Muscle of leg (tissue), 11 donors: ENCODE data around the gene SRA1. TPM values are rescaled to one million over a fixed set of nuclear protein-coding genes. Genes with fewer than 3 reads are reported as not detected.

Source experiments
- DNase-seq: peaks from one replicate; pipeline ENCODE4 v3.0.0; 2013
- H3K27ac ChIP-seq: one replicate; pipeline ENCODE4 v1.5.1; 2013; ENCODE audit warnings: mild to moderate bottlenecking, low read length, control low read depth
- H3K27me3 ChIP-seq: one replicate; pipeline ENCODE4 v1.6.1; 2013; ENCODE audit warnings: low read length; ENCODE audit not compliant: control insufficient read depth, insufficient read depth
- H3K36me3 ChIP-seq: one replicate; pipeline ENCODE4 v1.6.1; 2013; ENCODE audit warnings: low read length; ENCODE audit not compliant: control insufficient read depth, insufficient read depth
- H3K4me1 ChIP-seq: one replicate; pipeline ENCODE4 v1.6.1; 2013; ENCODE audit warnings: low read length; ENCODE audit not compliant: control insufficient read depth, insufficient read depth
- H3K4me3 ChIP-seq: one replicate; pipeline ENCODE4 v1.5.1; 2013; ENCODE audit warnings: low read length, control low read depth
- H3K9me3 ChIP-seq: replicated peaks from 2 replicates; pipeline ENCODE4 v1.6.1; 2013; ENCODE audit warnings: low read depth, low read length; ENCODE audit not compliant: control insufficient read depth
- WGBS: methylation state at CpG from one replicate; pipeline ENCODE4 v1.1.5; 2013; ENCODE audit warnings: missing lambda C conversion rate; ENCODE audit not compliant: insufficient coverage; 5-methylcytosine and 5-hydroxymethylcytosine counted together
- polyA plus RNA-seq, 8 donors: library from polyadenylated mRNA; unstranded; fragments of 120-200 nt; gene quantifications; one replicate each; pipeline versions ENCODE4 v1.2.1 to v1.2.3, GENCODE V29; 2013; ENCODE audit warnings: inconsistent platforms in 1 of 8, low replicate concordance in 1 of 8; ENCODE audit not compliant: insufficient read length in 8 of 8, insufficient read depth in 1 of 8
- total RNA-seq: library from RNA; stranded (reverse); fragments of 120-200 nt; gene quantifications from one replicate; pipeline ENCODE4 v1.2.4, GENCODE V29; 2013

SRA1 gene
- total and polyA plus RNA-seq, 9 donors = 20.6 to 28.9 (median 21.3) TPM

GRCh38 chr5:140565780-140566095 is 8.5 kb upstream of the SRA1 start:
- H3K27ac ChIP-seq = no peak overlapping the region
- H3K9me3 ChIP-seq = no peaks in the 10 kb centered on the region
- H3K4me3 ChIP-seq = no peak overlapping the region
- no peaks in the 10 kb centered on the region for H3K27me3 ChIP-seq
- peaks cover 57% of the 10 kb centered on the region for H3K36me3 ChIP-seq
- DNase-seq = no peak
- peaks cover 19% of the 10 kb centered on the region for H3K4me1 ChIP-seq
- 43% methylated on average over 1 of the region's 4 CpGs for WGBS

- no peaks in the 10 kb centered on the region for H3K27me3 ChIP-seq
- peaks cover 19% of the 10 kb centered on the region for H3K4me1 ChIP-seq
- peak overlapping the region; percentile 59 for H3K4me3 ChIP-seq
- H3K36me3 ChIP-seq = peaks cover 58% of the 10 kb centered on the region
- H3K27ac ChIP-seq = peak overlapping the region; percentile 96
- DNase-seq = no peak
- no peaks in the 10 kb centered on the region for H3K9me3 ChIP-seq
- 0% methylated on average over 3 of the region's 13 CpGs for WGBS
These were observed 7.9 kb upstream of the SRA1 start for GRCh38 chr5:140565024-140565779.

GRCh38 chr5:140564196-140565023 is 7.1 kb upstream of the SRA1 start, which contains the start of the genes APBB3 and SLC35A4:
Gene APBB3 (minus strand): TSS chr5:140564598. CDS start chr5:140564245, 353 bp downstream.
Gene SLC35A4 (plus strand): TSS chr5:140564828. CDS start chr5:140567170, 2,342 bp downstream.
- DNase-seq = peak; percentile 100
- under 1% methylated on average over 66 of the region's 74 CpGs for WGBS
- H3K4me3 ChIP-seq = peak within 1 kb of the TSS; percentile 59
- peaks cover 59% of the 10 kb centered on the region for H3K36me3 ChIP-seq
- peaks cover 15% of the 10 kb centered on the region for H3K4me1 ChIP-seq
- H3K9me3 ChIP-seq = no peaks in the 10 kb centered on the region
- H3K27me3 ChIP-seq = no peaks in the 10 kb centered on the region
- peak within 1 kb of the TSS; percentile 96 for H3K27ac ChIP-seq

DNA sequence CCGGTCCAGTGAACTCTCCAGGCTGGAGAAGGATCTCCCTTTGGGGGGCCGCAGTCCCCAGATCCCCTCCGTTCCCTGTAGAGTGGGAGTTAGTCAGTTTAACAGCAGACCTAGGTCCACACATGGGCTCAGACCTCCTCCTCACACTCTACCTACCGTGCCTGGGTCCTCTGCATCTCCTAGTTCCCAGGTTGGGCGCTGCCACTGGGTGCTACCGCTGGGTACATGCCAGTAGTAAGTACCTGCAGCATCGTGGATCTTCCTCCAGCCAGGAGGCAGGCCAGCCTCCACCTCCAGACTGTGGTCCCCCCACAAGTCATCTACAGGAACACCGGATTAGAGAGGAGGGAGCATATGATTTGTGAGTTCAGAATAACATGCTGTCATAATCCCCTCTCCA is 6.3 kb upstream of the SRA1 start:
- DNase-seq = no peak
- Histone ChIP-seq H3K4me1 (peaks cover 15% of the 10 kb centered on the region), H3K36me3 (peaks cover 59% of the 10 kb centered on the region)

GRCh38 chr5:140561753-140562523 is 4.7 kb upstream of the SRA1 start:
- no peak overlapping the region for H3K27ac ChIP-seq
- H3K9me3 ChIP-seq = no peaks in the 10 kb centered on the region
- no peaks in the 10 kb centered on the region for H3K27me3 ChIP-seq
- peaks cover 20% of the 10 kb centered on the region for H3K4me1 ChIP-seq
- 91% methylated on average over 5 of the region's 10 CpGs for WGBS
- no peak overlapping the region for H3K4me3 ChIP-seq
- DNase-seq = no peak
- H3K36me3 ChIP-seq = peaks cover 43% of the 10 kb centered on the region

More for the DNA sequence above, 6.3 kb upstream of the SRA1 start:
- Histone ChIP-seq H3K27me3 (no peaks in the 10 kb centered on the region), H3K27ac (peak overlapping the region; percentile 96), H3K4me3 (peak overlapping the region; percentile 59), H3K9me3 (no peaks in the 10 kb centered on the region)
- 40% methylated on average over 1 of the region's 8 CpGs for WGBS

DNA sequence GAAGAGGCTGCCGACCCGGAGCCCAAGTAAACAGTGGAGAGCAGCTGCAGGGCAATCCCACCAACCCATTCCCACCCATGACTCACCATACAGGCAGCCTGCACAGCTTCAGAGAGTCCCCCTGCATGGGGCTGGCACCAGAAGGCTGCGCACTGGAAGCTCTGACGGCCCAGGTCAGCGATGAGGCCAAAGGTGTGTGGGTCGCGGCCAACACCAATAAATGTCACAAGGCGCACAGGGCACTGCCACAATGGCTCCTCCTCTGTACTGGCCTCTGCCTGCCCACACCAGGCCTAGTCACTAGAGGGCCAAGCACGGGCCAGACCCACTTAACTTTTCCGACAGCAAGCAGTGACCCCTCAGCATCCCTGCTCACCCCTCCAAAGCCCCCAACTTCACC is 3.0 kb upstream of the SRA1 start:
- Histone ChIP-seq H3K9me3 (no peaks in the 10 kb centered on the region), H3K4me1 (peaks cover 22% of the 10 kb centered on the region), H3K27ac (no peak overlapping the region), H3K36me3 (peaks cover 32% of the 10 kb centered on the region), H3K27me3 (no peaks in the 10 kb centered on the region), H3K4me3 (no peak overlapping the region)
- WGBS = 87% methylated on average over 6 of the region's 10 CpGs
- no peak for DNase-seq

DNA sequence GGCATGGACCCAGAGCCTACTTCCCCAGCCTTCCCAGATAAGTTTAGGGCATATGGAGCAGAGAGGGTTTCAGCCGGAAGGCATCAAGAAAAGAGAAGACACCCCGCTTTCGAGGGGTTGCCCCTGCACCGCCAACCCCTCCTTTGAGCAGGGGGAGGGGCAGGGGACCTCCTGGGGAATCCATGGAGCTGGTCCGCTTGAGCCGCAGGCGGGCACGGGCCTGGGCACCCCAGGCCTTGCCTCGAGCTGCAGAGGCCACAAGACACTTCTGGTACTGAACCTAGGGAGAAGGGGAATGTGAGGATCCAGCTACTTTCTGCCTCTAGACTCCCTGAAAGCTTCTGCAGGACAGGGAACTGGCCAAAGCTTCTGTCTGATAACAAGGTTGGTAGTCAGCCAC is 1.3 kb upstream of the SRA1 start:
- Histone ChIP-seq H3K4me1 (peaks cover 17% of the 10 kb centered on the region), H3K27ac (no peak overlapping the region)

GRCh38 chr5:140557965-140558364 is 692 bp upstream of the SRA1 start:
- no peak for DNase-seq
- Histone ChIP-seq H3K27me3 (no peaks in the 10 kb centered on the region), H3K4me3 (no peak overlapping the region), H3K36me3 (peaks cover 40% of the 10 kb centered on the region), H3K9me3 (no peaks in the 10 kb centered on the region), H3K27ac (peak overlapping the region; percentile 88), H3K4me1 (peaks cover 14% of the 10 kb centered on the region)
- 60% methylated on average over 1 of the region's 3 CpGs for WGBS

More for the DNA sequence above, 1.3 kb upstream of the SRA1 start:
- peaks cover 34% of the 10 kb centered on the region for H3K36me3 ChIP-seq
- WGBS = 90% methylated on average over 9 of the region's 9 CpGs
- no peak for DNase-seq
- H3K9me3 ChIP-seq = no peaks in the 10 kb centered on the region
- H3K4me3 ChIP-seq = no peak overlapping the region
- H3K27me3 ChIP-seq = no peaks in the 10 kb centered on the region

DNA sequence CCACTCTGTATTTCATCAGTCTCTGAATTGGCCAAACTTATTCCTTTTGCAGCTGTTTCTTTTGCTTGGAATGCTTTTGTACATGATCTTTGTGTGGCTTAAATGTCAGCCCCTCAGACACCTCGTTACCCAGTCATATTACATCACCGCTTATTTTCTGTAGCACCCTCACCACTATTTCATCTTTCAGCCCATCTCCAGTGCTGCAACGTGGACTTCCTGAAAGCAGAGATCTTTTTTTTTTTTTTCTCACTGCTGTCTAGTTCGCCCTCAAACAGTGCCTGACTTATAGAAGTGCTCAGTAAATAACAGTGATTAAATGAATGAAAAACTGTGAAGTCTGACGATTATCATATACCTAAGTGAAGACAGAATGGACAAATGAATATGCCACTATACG is 835 bp downstream of the SRA1 start:
- no peak for DNase-seq
- no peaks in the 10 kb centered on the region for H3K27me3 ChIP-seq
- H3K36me3 ChIP-seq = peaks cover 39% of the 10 kb centered on the region
- peak overlapping the region; percentile 54 for H3K4me3 ChIP-seq
- no peak overlapping the region for H3K27ac ChIP-seq
- 17% methylated on average over 1 of the region's 6 CpGs for WGBS
- H3K4me1 ChIP-seq = peaks cover 14% of the 10 kb centered on the region
- H3K9me3 ChIP-seq = no peaks in the 10 kb centered on the region
